Transverse colon (tissue), 4 donors: ENCODE data around the gene YBX3. TPM values are rescaled to one million over a fixed set of nuclear protein-coding genes. Genes with fewer than 3 reads are reported as not detected.

Source experiments
- DNase-seq: peaks from one replicate; pipeline ENCODE4 v3.0.0-alpha.2; 2019
- H3K27ac ChIP-seq, 4 donors: fragments of 200-600 bp; sonication (generic); 2 replicates each; pipeline ENCODE4 v1.5.1; 2016 to 2018; ENCODE audit warnings: inconsistent platforms in 4 of 4
- H3K27me3 ChIP-seq: fragments of 200-600 bp; sonication (generic); 2 replicates; pipeline ENCODE4 v1.5.1; 2017; ENCODE audit warnings: inconsistent platforms
- H3K36me3 ChIP-seq, 4 donors: fragments of 200-600 bp; sonication (generic); 2 replicates each; pipeline ENCODE4 v1.5.1; 2017 to 2019; ENCODE audit warnings: inconsistent platforms in 4 of 4
- H3K4me1 ChIP-seq, 4 donors: fragments of 200-600 bp; sonication (generic); 2 replicates each; pipeline ENCODE4 v1.5.1; 2017 to 2020; ENCODE audit warnings: inconsistent platforms in 4 of 4
- H3K4me3 ChIP-seq, 4 donors: fragments of 200-600 bp; sonication (generic); 1 replicate in 1 of 4; 2 replicates in 3 of 4; pipeline versions ENCODE4 v1.5.1 to v1.6.1; 2017 to 2019; ENCODE audit warnings: inconsistent platforms in 4 of 4
- H3K9me3 ChIP-seq, 2 donors: fragments of 200-600 bp; sonication (generic); 2 replicates each; pipeline ENCODE4 v1.5.1; 2017 to 2019; ENCODE audit warnings: inconsistent platforms in 2 of 2
- CTCF ChIP-seq, 5 experiments: fragments of 200-600 bp in 3 of 5; fragments of 450-650 bp in 2 of 5; sonication (generic) in 3 of 5; IDR thresholded peaks; 1 replicate in 2 of 5; 2 replicates in 3 of 5; pipeline ENCODE4 v1.5.1; 2016 to 2017; ENCODE audit warnings: antibody characterized with exemption in 5 of 5, inconsistent platforms in 3 of 5, mild to moderate bottlenecking in 2 of 5, moderate library complexity in 1 of 5
- EP300 ChIP-seq: sonication (generic); formaldehyde crosslinking; IDR thresholded peaks from one replicate; pipeline ENCODE4 v1.6.1; 2017; ENCODE audit warnings: antibody characterized with exemption, low read depth
- POLR2A ChIP-seq: fragments of 450-650 bp; IDR thresholded peaks from one replicate; pipeline ENCODE4 v1.6.1; 2016; ENCODE audit warnings: antibody characterized with exemption, mild to moderate bottlenecking, moderate library complexity
- POLR2AphosphoS5 ChIP-seq, 3 donors: sonication (generic); formaldehyde crosslinking; IDR thresholded peaks; one replicate each; pipeline ENCODE4 v1.6.1; 2016; ENCODE audit warnings: antibody characterized with exemption in 3 of 3
- WGBS, 2 donors: methylation state at CpG; one replicate each; pipeline ENCODE4 v1.1.5; 2018; ENCODE audit warnings: low coverage in 1 of 2; 5-methylcytosine and 5-hydroxymethylcytosine counted together
- in situ Hi-C, 4 donors: fragments of 200-750 bp; cut with MboI; loops; one replicate each; pipeline versions ENCODE4 v1.15.0 to v1.15.1; 2017; ENCODE audit warnings: low sequenced_read_pairs in 3 of 4, low pct_ligation_motif_present in 1 of 4, low pct_unique_long_range_greater_than_20kb in 1 of 4
- intact Hi-C: fragments of 100-400 bp; cut with DNase I; formaldehyde crosslinking; loops from one replicate; pipeline ENCODE4 v1.15.1; 2023; ENCODE audit warnings: low total_unique reads
- total RNA-seq, 4 donors: library from RNA; depleted of rRNA; stranded (reverse); fragments of >200 nt; gene quantifications; one replicate each; pipeline ENCODE4 v1.1.0, GENCODE V29; 2016

Gene YBX3
- total RNA-seq, 4 donors from 2014 or later: 137 to 537 (median 236) TPM

- WGBS, 2 donors: 91 to 92% methylated on average over 1 of the region's 1 CpG
- intact Hi-C loops: no loop called here
- no peak overlapping the region for H3K27ac ChIP-seq
- in situ Hi-C loops: no loop called here
- peaks cover 8% of the 10 kb centered on the region for H3K27me3 ChIP-seq
- TF ChIP-seq POLR2AphosphoS5 (IDR thresholded peaks at IDR 0.05): no peak
- no peak for TF ChIP-seq EP300
- TF ChIP-seq CTCF (IDR thresholded peaks at IDR 0.05): no peak
- TF ChIP-seq POLR2A: no peak
- DNase-seq: no peak
- no peaks in the 10 kb centered on the region for H3K36me3 ChIP-seq
- H3K9me3 ChIP-seq: no peaks in the 10 kb centered on the region
- peaks cover 0 to 30% (median 8%) of the 10 kb centered on the region in 4 donors for H3K4me1 ChIP-seq
- no peak overlapping the region for H3K4me3 ChIP-seq
Measured at GRCh38 chr12:10669533-10669932, 53.6 kb downstream of the YBX3 start.

GRCh38 chr12:10668526-10668925, 54.6 kb downstream of the YBX3 start:
- H3K4me3 ChIP-seq: no peak overlapping the region
- H3K9me3 ChIP-seq: no peaks in the 10 kb centered on the region
- H3K27me3 ChIP-seq: peaks cover 4% of the 10 kb centered on the region
- 0 to 46% methylated on average over 2 to 5 of the region's 5 CpGs for WGBS, 2 donors
- TF ChIP-seq CTCF (IDR thresholded peaks at IDR 0.05) (no peak), POLR2A (no peak), POLR2AphosphoS5 (IDR thresholded peaks at IDR 0.05) (no peak), EP300 (no peak)
- intact Hi-C loops (no loop called here), in situ Hi-C loops (no loop called here)
- no peaks in the 10 kb centered on the region for H3K36me3 ChIP-seq
- H3K27ac ChIP-seq: peak overlapping the region in 2 of 4 donors; percentile 29 to 33
- DNase-seq: peak; percentile 24
- H3K4me1 ChIP-seq: peaks cover 0 to 28% (median 7%) of the 10 kb centered on the region in 4 donors

GRCh38 chr12:10667581-10667980, 55.5 kb downstream of the YBX3 start:
- peaks cover 0 to 28% (median 7%) of the 10 kb centered on the region in 4 donors for H3K4me1 ChIP-seq
- TF ChIP-seq EP300 (no peak), POLR2A (no peak), CTCF (IDR thresholded peaks at IDR 0.05) (no peak), POLR2AphosphoS5 (IDR thresholded peaks at IDR 0.05) (no peak)
- H3K9me3 ChIP-seq: no peaks in the 10 kb centered on the region
- no peaks in the 10 kb centered on the region for H3K27me3 ChIP-seq
- no peak overlapping the region for H3K27ac ChIP-seq
- 50 to 52% methylated on average over 1 of the region's 1 CpG for WGBS, 2 donors
- H3K4me3 ChIP-seq: no peak overlapping the region
- no peaks in the 10 kb centered on the region for H3K36me3 ChIP-seq
- intact Hi-C loops (no loop called here), in situ Hi-C loops (no loop called here)
- no peak for DNase-seq

GRCh38 chr12:10664499-10664898, 58.6 kb downstream of the YBX3 start:
- H3K36me3 ChIP-seq: no peaks in the 10 kb centered on the region
- in situ Hi-C loops: no loop called here

More at GRCh38 chr12:10664499-10664898, 58.6 kb downstream of the YBX3 start:
- H3K27me3 ChIP-seq: no peaks in the 10 kb centered on the region
- TF ChIP-seq CTCF (IDR thresholded peaks at IDR 0.05) (no peak), POLR2AphosphoS5 (IDR thresholded peaks at IDR 0.05) (no peak), EP300 (no peak)
- no peak overlapping the region for H3K27ac ChIP-seq
- H3K9me3 ChIP-seq: no peaks in the 10 kb centered on the region
- no peak for DNase-seq
- intact Hi-C loops: no loop called here
- peaks cover 0 to 33% (median 10%) of the 10 kb centered on the region in 4 donors for H3K4me1 ChIP-seq
- no peak overlapping the region for H3K4me3 ChIP-seq
- WGBS, 2 donors: 37 to 46% methylated on average over 2 of the region's 2 CpGs
